HG03135 (cell line): ENCODE data around the gene TM7SF2.

ENCODE experiments used
- ATAC-seq: cut with Tn5 transposase; IDR thresholded peaks from one replicate; pipeline ENCODE4 v1.9.1; 2021; ENCODE audit warnings: mild to moderate bottlenecking, moderate library complexity; ENCODE audit not compliant: unreplicated experiment

The TM7SF2 gene

DNA sequence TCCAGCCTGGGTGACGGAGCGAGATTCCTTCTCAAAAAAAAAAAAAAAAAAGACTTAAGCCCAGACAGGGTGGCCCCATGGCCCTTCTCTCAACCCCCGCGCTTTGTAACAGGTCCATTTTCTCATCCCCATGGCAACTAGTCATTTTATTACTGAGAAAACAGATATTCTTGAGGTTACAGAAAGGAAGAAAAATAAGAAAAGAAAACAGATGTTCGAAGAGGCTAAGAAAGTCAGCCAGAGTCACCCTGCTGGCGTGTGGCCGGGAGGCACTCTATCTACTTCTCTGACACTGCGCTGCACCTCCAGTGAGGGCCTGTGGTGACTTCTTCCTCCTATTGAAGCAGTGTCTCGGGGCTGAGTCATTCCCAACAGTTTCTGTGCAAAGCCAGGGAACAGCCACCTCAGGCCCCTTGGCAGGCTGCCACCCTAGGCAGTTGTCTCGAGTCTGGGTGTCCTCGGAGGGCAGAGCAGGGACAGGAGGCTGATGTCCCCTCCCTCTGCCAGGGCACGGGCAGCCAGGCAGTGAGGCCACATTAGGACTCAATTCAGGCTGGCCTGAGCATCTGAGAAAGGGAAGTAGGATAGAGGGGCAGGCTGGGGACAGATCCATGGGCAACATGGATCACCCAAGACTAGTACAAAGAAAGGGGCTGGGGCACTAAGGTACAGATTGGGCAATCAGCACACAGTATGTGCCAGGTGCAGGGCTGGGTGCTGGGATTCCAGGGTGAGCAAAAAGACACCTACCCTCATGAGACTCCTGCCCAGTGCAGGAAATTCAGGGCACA, 39.0 kb downstream of the TM7SF2 start:
- no peak for ATAC-seq

GRCh38 chr11:65151331-65151899, 39.7 kb downstream of the TM7SF2 start:
- no peak for ATAC-seq

- no peak for ATAC-seq
Observed at GRCh38 chr11:65152122-65152521, 40.5 kb downstream of the TM7SF2 start.

- ATAC-seq: no peak
Observed at GRCh38 chr11:65156256-65156655, 44.6 kb downstream of the TM7SF2 start.

- ATAC-seq: no peak
Observed at GRCh38 chr11:65156926-65157325, 45.3 kb downstream of the TM7SF2 start.

- ATAC-seq: no peak
Observed at GRCh38 chr11:65157336-65157735, 45.7 kb downstream of the TM7SF2 start.

DNA sequence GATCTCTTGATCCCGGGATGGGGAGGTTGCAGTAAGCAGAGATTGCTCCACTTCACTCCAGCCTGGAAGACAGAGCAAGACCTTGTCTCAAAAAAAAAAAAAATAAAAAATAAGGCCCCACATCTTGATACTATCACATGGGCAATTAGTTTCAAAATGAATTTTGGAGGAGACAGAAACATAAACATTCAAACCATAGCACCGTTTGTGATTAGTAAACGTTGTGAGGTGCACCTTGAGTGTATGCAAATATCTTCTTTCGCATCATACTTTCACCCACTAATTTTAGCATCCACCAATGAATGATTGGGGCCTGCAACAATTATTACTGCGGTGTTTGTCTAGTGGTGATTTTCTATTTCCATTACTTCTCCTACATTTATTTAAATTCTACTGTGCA, 47.3 kb downstream of the TM7SF2 start:
- ATAC-seq: no peak

GRCh38 chr11:65160643-65161042, 49.0 kb downstream of the TM7SF2 start:
- ATAC-seq: no peak

DNA sequence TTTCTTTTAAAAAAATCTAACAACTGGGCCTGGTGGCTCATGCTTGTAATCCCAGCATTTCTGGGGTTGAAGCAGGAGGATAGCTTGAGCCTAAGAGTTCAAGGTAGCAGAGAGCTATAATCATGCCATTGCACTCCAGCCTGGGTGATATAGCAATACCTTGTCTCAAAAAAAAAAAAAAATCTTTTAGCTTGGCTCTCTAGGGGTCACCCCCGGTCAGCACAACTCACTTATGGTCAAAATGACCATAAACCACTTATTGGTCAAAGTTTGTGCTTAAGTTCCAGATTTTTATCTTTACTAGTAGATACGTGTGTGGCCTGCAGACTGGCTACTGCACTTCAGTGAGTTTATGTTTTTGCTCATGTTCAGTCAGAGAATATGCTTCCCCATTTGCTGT, 52.0 kb downstream of the TM7SF2 start:
- ATAC-seq: no peak
